A673 (cell line): ENCODE results near the gene DDX54.

Source experiments
- CTCF ChIP-seq: fragments of 300-800, 200-600 bp; sonication (generic); conservative IDR thresholded peaks from 2 replicates; pipeline ENCODE4 v1.5.1; 2017; ENCODE audit warnings: low read depth, mild to moderate bottlenecking, antibody characterized with exemption, low read length, moderate library complexity, mixed read lengths
- EZH2 ChIP-seq: fragments of 200-600 bp; sonication (generic); IDR thresholded peaks from 2 replicates; pipeline ENCODE4 v1.6.1; 2017; ENCODE audit warnings: borderline replicate concordance, low read depth, mild to moderate bottlenecking, mixed read lengths, antibody characterized with exemption, low read length; ENCODE audit not compliant: poor library complexity, severe bottlenecking

- TF ChIP-seq CTCF (no peak), EZH2 (no peak)
These were observed 47.2 kb downstream of the DDX54 start for GRCh38 chr12:113137861-113138783.
